ENCODE results near the gene CCDC170.
"Not testable (repeated sequence)": the region's sequence is repeated elsewhere in the genome, so short reads cannot be mapped to it uniquely, and the experiment has no call there.

- not testable (repeated sequence) for TF ChIP-seq CTCF (IDR thresholded peaks at IDR 0.05; ENCODE audit: poor library complexity, severe bottlenecking); EP300 (conservative IDR thresholded peaks at IDR 0.05; ENCODE audit: poor library complexity, severe bottlenecking); POLR2AphosphoS5 (IDR thresholded peaks at IDR 0.05); EZH2 (IDR thresholded peaks at IDR 0.05; ENCODE audit: borderline replicate concordance, insufficient read depth, low read length, poor library complexity, severe bottlenecking); TAF1 (IDR thresholded peaks at IDR 0.05; ENCODE audit: low read depth); RAD21 (conservative IDR thresholded peaks at IDR 0.05)
These were observed 25.2 kb downstream of the CCDC170 start for GRCh38 chr6:151518992-151519391.
